HepG2 (cell line): Measurements from ENCODE around the gene CREB1. TPM values are rescaled to one million over a fixed set of nuclear protein-coding genes. Genes with fewer than 3 reads are reported as not detected.
"Not testable (repeated sequence)": the region's sequence is repeated elsewhere in the genome, so short reads cannot be mapped to it uniquely, and the experiment has no call there.

Experiments
- ATAC-seq: fragments of 200-7000 bp; cut with Tn5 transposase; 3 replicates; pipeline ENCODE4 v1.9.1; 2020; ENCODE audit warnings: mild to moderate bottlenecking, moderate library complexity
- BruUV-seq: library from RNA; stranded (reverse); fragments of 400-500 nt; replicated peaks from 2 replicates; lab custom pipeline; 2021; lab: Mats Ljungman, UMichigan
- CTCF ChIA-PET: fragments of 300-600 bp; formaldehyde crosslinking; extraction: SDS; loops from one replicate; lab custom pipeline; 2021; ENCODE audit warnings: low total read pairs, inconsistent platforms, low intra/inter-chr PET ratio; lab: Yijun Ruan, JAX
- POLR2A ChIA-PET: fragments of 350-600 bp; sonication (Branson Sonifier 250); formaldehyde crosslinking; loops from one replicate; lab custom pipeline; 2020; ENCODE audit warnings: antibody characterized with exemption, inconsistent platforms; lab: Yijun Ruan, JAX
- DNase-seq: peaks from one replicate; pipeline ENCODE4 v3.0.0-alpha.2; 2015; ENCODE audit warnings: low spot score
- FAIRE-seq: peaks from 3 replicates; lab custom pipeline; 2011; peaks lifted over from hg19 to GRCh38; lab: Jason Lieb, UNC
- H2AFZ ChIP-seq: one replicate; pipeline ENCODE4 v1.6.1; 2011; ENCODE audit warnings: low read length, inconsistent platforms
- H3K27ac ChIP-seq: fragments of 300-600 bp; 3 replicates; pipeline ENCODE4 v1.8.0; 2011; ENCODE audit warnings: mixed run types, mild to moderate bottlenecking, mixed read lengths, low read length, inconsistent platforms; ENCODE audit not compliant: insufficient read depth; ENCODE audit errors: extremely low read length
- H3K27me3 ChIP-seq, 2 experiments: fragments of 200-600 bp in 1 of 2; 2 replicates in 1 of 2; 3 replicates in 1 of 2; pipeline versions ENCODE4 v1.6.0 to v1.8.0; 2011; ENCODE audit warnings: low read length in 2 of 2, mild to moderate bottlenecking in 2 of 2, moderate library complexity in 2 of 2, inconsistent platforms in 1 of 2; ENCODE audit not compliant: insufficient read depth in 2 of 2, control insufficient read depth in 1 of 2
- H3K36me3 ChIP-seq, 2 experiments: fragments of 200-600 bp in 1 of 2; replicated peaks in 1 of 2; 2 replicates in 1 of 2; 3 replicates in 1 of 2; pipeline versions ENCODE4 v1.5.1 to v1.8.0; 2011; ENCODE audit warnings: low read length in 2 of 2, inconsistent platforms in 1 of 2; ENCODE audit not compliant: insufficient read depth in 2 of 2, control insufficient read depth in 1 of 2
- H3K4me1 ChIP-seq: 2 replicates; pipeline ENCODE4 v1.5.1; 2012; ENCODE audit warnings: low read length, inconsistent platforms; ENCODE audit not compliant: insufficient read depth
- H3K4me2 ChIP-seq: 2 replicates; pipeline ENCODE4 v1.6.0; 2011; ENCODE audit warnings: low read depth, low read length, inconsistent platforms
- H3K4me3 ChIP-seq, 3 experiments: fragments of 200-600 bp in 1 of 3; sonication (generic), shearing (Covaris generic) in 1 of 3; replicated peaks in 1 of 3; 2 replicates each; pipeline ENCODE4 v1.5.1; 2011 to 2016; ENCODE audit warnings: low read length in 3 of 3, inconsistent platforms in 2 of 3, low read depth in 2 of 3, mild to moderate bottlenecking in 2 of 3, control low read depth in 1 of 3, mixed read lengths in 1 of 3; ENCODE audit not compliant: insufficient read depth in 1 of 3
- H3K79me2 ChIP-seq: one replicate; pipeline ENCODE4 v1.6.1; 2011; ENCODE audit warnings: low read length, inconsistent platforms; ENCODE audit not compliant: insufficient read depth
- H3K9ac ChIP-seq: 2 replicates; pipeline ENCODE4 v1.6.0; 2011; ENCODE audit warnings: mild to moderate bottlenecking, low read depth, low read length, inconsistent platforms; ENCODE audit not compliant: insufficient read depth
- H3K9me3 ChIP-seq: 2 replicates; pipeline ENCODE4 v1.5.1; 2012; ENCODE audit warnings: mild to moderate bottlenecking, low read length
- H4K20me1 ChIP-seq: 2 replicates; pipeline ENCODE4 v1.6.0; 2011; ENCODE audit warnings: inconsistent platforms, mild to moderate bottlenecking, low read length, moderate library complexity; ENCODE audit not compliant: insufficient read depth
- FOSL2 ChIP-seq: sonication (generic); formaldehyde crosslinking; IDR thresholded peaks from 2 replicates; pipeline ENCODE4 v1.4.0; 2020; ENCODE audit warnings: missing genetic modification reagents
- ZNF496 ChIP-seq: sonication (generic); formaldehyde crosslinking; IDR thresholded peaks from 2 replicates; pipeline ENCODE4 v1.8.1; 2023; ENCODE audit warnings: mild to moderate bottlenecking, moderate library complexity, missing genetic modification reagents; ENCODE audit not compliant: insufficient replicate concordance
- WGBS: methylation state at CpG from one replicate; pipeline ENCODE4 v1.1.6; 2017; ENCODE audit warnings: low lambda C conversion rate; 5-methylcytosine and 5-hydroxymethylcytosine counted together
- in situ Hi-C: cut with HindIII; loops from 2 replicates; pipeline ENCODE4 v1.10.0; 2017; ENCODE audit warnings: low pct_unique_long_range_greater_than_20kb; ENCODE audit not compliant: extremely low pct_ligation_motif_present
- intact Hi-C: fragments of 100-400 bp; cut with micrococcal nuclease; formaldehyde crosslinking; loops from one replicate; pipeline ENCODE4 v1.10.0; 2022; ENCODE audit not compliant: unreplicated experiment
- polyA plus RNA-seq, 8 experiments: library from polyadenylated mRNA; depleted of rRNA in 3 of 8; stranded (reverse) in 7 of 8; unstranded in 1 of 8; fragments of >200 nt; fragmentation: Illumina TruSeq in 4 of 8; extraction: Trizol in 4 of 8; gene quantifications; 2 replicates each; pipeline versions ENCODE4 v1.2.1 to v1.2.3, GENCODE V29; 2011 to 2016; ENCODE audit warnings: low read depth in 4 of 8, missing spikeins in 1 of 8, mixed read lengths in 1 of 8; ENCODE audit not compliant: insufficient read depth in 1 of 8
- total RNA-seq, 5 experiments: library from RNA; depleted of rRNA; stranded (reverse); fragments of >200 nt; fragmentation: Illumina TruSeq; extraction: Trizol; gene quantifications; 2 replicates each; pipeline ENCODE4 v1.2.3, GENCODE V29; 2016; ENCODE audit warnings: low read depth in 1 of 5

CREB1 gene
- total and polyA plus RNA-seq, 2 of the 13 experiments (the other 11 are each of a cell fraction or from before 2014, with no cell fraction given): 51.8 to 51.9 TPM

DNA sequence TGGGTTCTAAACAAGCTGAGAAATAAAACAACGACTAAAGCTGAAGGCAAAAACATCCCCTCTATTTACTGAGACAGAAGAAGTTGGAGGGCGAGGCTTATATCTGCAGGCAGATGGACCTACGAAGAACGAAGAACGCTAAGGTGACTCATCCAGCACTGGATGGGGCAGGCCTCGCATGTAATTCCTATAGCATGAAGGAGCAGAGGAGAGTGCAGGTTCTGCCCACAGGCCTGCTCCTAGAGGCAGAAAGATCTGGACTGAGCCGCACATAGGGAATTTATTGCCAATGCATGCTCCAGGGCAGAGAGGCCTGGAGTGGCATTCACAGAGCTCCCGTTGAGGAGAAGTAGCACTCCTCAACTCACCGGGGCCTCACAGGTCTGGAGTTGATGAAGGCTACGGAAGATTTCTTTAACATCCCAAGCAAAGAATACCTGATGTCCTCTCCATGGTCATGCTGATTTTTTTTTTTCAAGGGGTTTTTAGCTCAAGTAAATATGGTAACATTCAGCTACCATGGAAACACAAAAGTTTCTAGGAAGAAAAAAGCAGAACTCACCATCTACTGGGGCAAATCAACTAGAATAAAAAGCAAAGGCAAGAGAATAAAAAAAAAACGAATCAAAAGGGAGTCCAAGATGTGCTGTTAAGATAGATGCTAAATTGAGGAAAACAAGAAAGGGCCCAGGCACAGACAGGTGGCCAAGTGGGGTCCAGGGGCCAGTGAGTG, 105.9 kb downstream of the CREB1 start:
- ATAC-seq (peak; percentile 30), FAIRE-seq (no peak), DNase-seq (no peak)
- Histone ChIP-seq H4K20me1 (no peaks in the 10 kb centered on the region), H3K79me2 (no peaks in the 10 kb centered on the region), H3K27me3 (no peaks in the 10 kb centered on the region; a peak in 3 of 5 replicates), H3K4me3 (no peak overlapping the region), H2AFZ (no peak overlapping the region), H3K9ac (no peak overlapping the region), H3K36me3 (no peaks in the 10 kb centered on the region), H3K9me3 (peaks cover 8% of the 10 kb centered on the region; the same call in 1 of the 2 replicates), H3K4me2 (no peak overlapping the region), H3K27ac (no peak overlapping the region), H3K4me1 (peaks cover 19% of the 10 kb centered on the region)
- TF ChIP-seq FOSL2 (CRISPR knock-in tag) (peak; percentile 54), ZNF496 (CRISPR knock-in tag) (no peak)
- WGBS: 50% methylated on average over 11 of the region's 11 CpGs
- ChIA-PET CTCF (no interaction called here), POLR2A (no interaction called here)
- BruUV-seq: no TSS peak
- in situ Hi-C loops (no loop called here), intact Hi-C loops (no loop called here)

DNA sequence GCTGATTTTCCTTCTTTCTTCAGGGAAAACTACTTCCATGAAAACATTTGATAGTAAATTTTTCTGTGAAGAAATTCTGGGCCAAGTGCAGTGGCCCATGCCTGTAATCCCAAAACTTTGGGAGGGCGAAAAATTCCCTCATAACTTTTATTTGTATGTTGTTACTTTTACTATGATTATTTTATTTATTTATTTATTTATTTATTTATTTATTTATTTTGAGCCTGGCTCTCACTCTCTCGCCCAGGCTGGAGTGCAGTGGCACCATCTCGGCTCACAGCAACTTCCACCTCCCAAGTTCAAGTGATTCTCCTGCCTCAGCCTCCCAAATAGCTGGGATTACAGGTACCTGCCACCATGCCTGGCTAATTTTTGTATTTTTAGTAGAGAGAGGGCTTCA, 109.5 kb downstream of the CREB1 start:
- H3K9ac ChIP-seq, H3K27ac ChIP-seq, CTCF ChIA-PET, DNase-seq, H4K20me1 ChIP-seq, H3K4me1 ChIP-seq, H2AFZ ChIP-seq, H3K79me2 ChIP-seq, H3K4me2 ChIP-seq, H3K4me3 ChIP-seq, intact Hi-C loops, H3K27me3 ChIP-seq, BruUV-seq, ATAC-seq, FAIRE-seq, H3K36me3 ChIP-seq, in situ Hi-C loops: not testable (repeated sequence)
- peaks cover 12% of the 10 kb centered on the region; the same call in 1 of the 2 replicates for H3K9me3 ChIP-seq
- 36% methylated on average over 3 of the region's 3 CpGs for WGBS
- POLR2A ChIA-PET: interaction anchor here (1.1 kb wide), 1 partner anchor 14 kb away, joined by 3 read pairs; the partner anchor contains the start of gene METTL21A
